Panc1 (cell line): ENCODE measurements around the gene CLIC6. TPM values are rescaled to one million over a fixed set of nuclear protein-coding genes. Genes with fewer than 3 reads are reported as not detected.

Source experiments
- ATAC-seq: fragments of 200-7000 bp; cut with Tn5 transposase; 2 replicates; pipeline ENCODE4 v1.9.1; 2020; ENCODE audit warnings: mild to moderate bottlenecking, moderate library complexity
- BruUV-seq: library from RNA; stranded (reverse); fragments of 400-500 nt; replicated peaks from 2 replicates; lab custom pipeline; 2021; lab: Mats Ljungman, UMichigan
- CTCF ChIA-PET: fragments of 300-600 bp; sonication (Branson Sonifier 250); formaldehyde crosslinking; loops from one replicate; lab custom pipeline; 2022; ENCODE audit warnings: antibody characterized with exemption; lab: Charles Lee
- POLR2A ChIA-PET: fragments of 300-600 bp; sonication (Branson Sonifier 250); formaldehyde crosslinking; loops from one replicate; lab custom pipeline; 2022; ENCODE audit warnings: antibody characterized with exemption; lab: Charles Lee
- DNase-seq: peaks from one replicate; pipeline ENCODE4 v3.0.0-alpha.2; 2010; ENCODE audit warnings: low read depth, low spot score
- H3K27ac ChIP-seq: 2 replicates; pipeline ENCODE4 v1.5.1; 2011; ENCODE audit warnings: mild to moderate bottlenecking, low read length, inconsistent platforms
- H3K27me3 ChIP-seq: fragments of 200-500 bp; sonication (Bioruptor generic); 2 replicates; pipeline ENCODE4 v1.6.0; 2014; ENCODE audit warnings: low read length, inconsistent platforms; ENCODE audit not compliant: control insufficient read depth, insufficient read depth
- H3K36me3 ChIP-seq: fragments of 200-500 bp; sonication (Bioruptor generic); 2 replicates; pipeline ENCODE4 v1.5.1; 2014; ENCODE audit warnings: inconsistent platforms, mild to moderate bottlenecking, low read length, moderate library complexity; ENCODE audit not compliant: control insufficient read depth, insufficient read depth
- H3K4me1 ChIP-seq: 2 replicates; pipeline ENCODE4 v1.5.1; 2011; ENCODE audit warnings: inconsistent platforms, mild to moderate bottlenecking, low read length, moderate library complexity; ENCODE audit not compliant: control insufficient read depth, insufficient read depth
- H3K4me3 ChIP-seq, 2 experiments: 2 replicates each; pipeline ENCODE4 v1.5.1; 2011 to 2012; ENCODE audit warnings: low read depth in 2 of 2, low read length in 2 of 2, mild to moderate bottlenecking in 2 of 2, inconsistent platforms in 1 of 2, moderate library complexity in 1 of 2
- H3K9me3 ChIP-seq: fragments of 200-500 bp; sonication (Bioruptor generic); 2 replicates; pipeline ENCODE4 v1.5.1; 2014; ENCODE audit warnings: low read depth, mild to moderate bottlenecking, inconsistent platforms, low read length, moderate library complexity; ENCODE audit not compliant: control insufficient read depth, insufficient read depth
- CTCF ChIP-seq: fragments of 450-650 bp; IDR thresholded peaks from 2 replicates; pipeline ENCODE4 v1.5.1; 2017; ENCODE audit warnings: mild to moderate bottlenecking
- POLR2AphosphoS5 ChIP-seq: IDR thresholded peaks from 2 replicates; pipeline ENCODE4 v1.6.1; 2012; ENCODE audit warnings: mild to moderate bottlenecking, low read depth, low read length, moderate library complexity
- REST ChIP-seq, 2 experiments: IDR thresholded peaks; 2 replicates each; pipeline ENCODE4 v1.6.1; 2011 to 2012; ENCODE audit warnings: low read depth in 2 of 2, control low read depth in 1 of 2, low read length in 1 of 2, mild to moderate bottlenecking in 1 of 2, moderate library complexity in 1 of 2; ENCODE audit not compliant: insufficient read depth in 1 of 2
- SIN3A ChIP-seq: IDR thresholded peaks from 2 replicates; pipeline ENCODE4 v1.6.1; 2012; ENCODE audit warnings: low read depth, mild to moderate bottlenecking, low read length, moderate library complexity, borderline replicate concordance; ENCODE audit not compliant: insufficient read depth
- TCF7L2 ChIP-seq: IDR thresholded peaks from 2 replicates; pipeline ENCODE4 v1.6.1; 2011; ENCODE audit warnings: mild to moderate bottlenecking, low read depth, low read length, inconsistent platforms
- in situ Hi-C: cut with HindIII; loops from 2 replicates; pipeline ENCODE4 v1.10.0; 2016; ENCODE audit warnings: low sequenced_read_pairs, low pct_unique_long_range_greater_than_20kb
- intact Hi-C: fragments of 100-400 bp; cut with micrococcal nuclease; formaldehyde crosslinking; loops from one replicate; pipeline ENCODE4 v1.10.0; 2022; ENCODE audit not compliant: unreplicated experiment
- total RNA-seq: library from RNA; stranded (reverse); gene quantifications from one replicate; pipeline ENCODE4 v1.2.1, GENCODE V29; 2021; ENCODE audit not compliant: unreplicated experiment

Gene CLIC6
- total RNA-seq, 1 experiment from 2014 or later, result 0.05 TPM

GRCh38 chr21:34736116-34736874, 67.5 kb downstream of the CLIC6 start:
- BruUV-seq, result no TSS peak
- no peaks in the 10 kb centered on the region for H3K36me3 ChIP-seq
- DNase-seq (no peak), ATAC-seq (no peak)
- H3K9me3 ChIP-seq, result no peaks in the 10 kb centered on the region
- H3K27ac ChIP-seq, result no peak overlapping the region
- no peak overlapping the region for H3K4me3 ChIP-seq
- H3K4me1 ChIP-seq, result no peaks in the 10 kb centered on the region
- peaks cover 2% of the 10 kb centered on the region for H3K27me3 ChIP-seq
- in situ Hi-C loops (no loop called here), intact Hi-C loops (no loop called here)
- TF ChIP-seq CTCF (no peak), POLR2AphosphoS5 (no peak), TCF7L2 (no peak), SIN3A (no peak), REST (IDR thresholded peaks at IDR 0.05; ENCODE audit: insufficient read depth in 1 of 2, low read depth in 2 of 2, low read length in 1 of 2) (no peak)
- POLR2A ChIA-PET, result no interaction called here
- CTCF ChIA-PET, result no interaction called here

DNA sequence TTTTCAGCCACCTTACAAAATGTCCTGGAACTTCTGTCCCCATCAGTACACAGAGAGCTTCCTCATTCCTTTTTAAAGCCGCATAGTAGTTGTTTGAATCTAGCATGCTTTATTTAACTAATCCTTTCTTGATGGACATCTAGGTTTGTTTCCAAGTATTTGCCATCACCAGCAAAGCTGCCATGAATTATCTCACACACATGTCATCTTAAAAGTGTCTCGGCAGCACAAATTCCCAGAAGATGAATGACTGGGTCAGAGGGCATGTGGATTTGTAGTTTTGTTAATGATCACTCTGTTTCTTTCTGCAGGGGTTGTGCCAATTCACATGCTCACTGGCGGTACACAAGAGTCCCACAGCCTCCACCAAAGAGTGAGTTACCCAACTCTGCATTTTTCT, 68.3 kb downstream of the CLIC6 start:
- POLR2A ChIA-PET, result no interaction called here
- Histone ChIP-seq H3K27me3 (peaks cover 2% of the 10 kb centered on the region), H3K9me3 (no peaks in the 10 kb centered on the region), H3K36me3 (no peaks in the 10 kb centered on the region), H3K27ac (no peak overlapping the region), H3K4me3 (no peak overlapping the region), H3K4me1 (no peaks in the 10 kb centered on the region)
- intact Hi-C loops (no loop called here), in situ Hi-C loops (no loop called here)
- BruUV-seq, result no TSS peak
- CTCF ChIA-PET, result no interaction called here
- TF ChIP-seq SIN3A, result no peak
- no peak for TF ChIP-seq TCF7L2
- TF ChIP-seq POLR2AphosphoS5, result no peak
- ATAC-seq (no peak), DNase-seq (no peak)

GRCh38 chr21:34740198-34740597, 71.4 kb downstream of the CLIC6 start:
- intact Hi-C loops (loop anchor here (10.0 kb wide), 1 partner anchor 1105 kb away; no protein-coding TSS in a partner anchor), in situ Hi-C loops (no loop called here)
- H3K4me1 ChIP-seq, result no peaks in the 10 kb centered on the region
- no peaks in the 10 kb centered on the region for H3K36me3 ChIP-seq
- ATAC-seq (no peak), DNase-seq (no peak)
- H3K27ac ChIP-seq, result no peak overlapping the region
- no peaks in the 10 kb centered on the region; the same call in none of the 2 replicates for H3K27me3 ChIP-seq
- POLR2A ChIA-PET, result no interaction called here
- no peaks in the 10 kb centered on the region for H3K9me3 ChIP-seq
- CTCF ChIA-PET, result no interaction called here
- H3K4me3 ChIP-seq, result no peak overlapping the region
- no peak for TF ChIP-seq CTCF
- no peak for TF ChIP-seq SIN3A
- TF ChIP-seq POLR2AphosphoS5, result no peak
- no peak for TF ChIP-seq REST (IDR thresholded peaks at IDR 0.05; ENCODE audit: insufficient read depth in 1 of 2, low read depth in 2 of 2, low read length in 1 of 2)
- TF ChIP-seq TCF7L2, result no peak
- BruUV-seq, result no TSS peak
